ENCODE measurements around the gene SMYD3.

Gene SMYD3

DNA sequence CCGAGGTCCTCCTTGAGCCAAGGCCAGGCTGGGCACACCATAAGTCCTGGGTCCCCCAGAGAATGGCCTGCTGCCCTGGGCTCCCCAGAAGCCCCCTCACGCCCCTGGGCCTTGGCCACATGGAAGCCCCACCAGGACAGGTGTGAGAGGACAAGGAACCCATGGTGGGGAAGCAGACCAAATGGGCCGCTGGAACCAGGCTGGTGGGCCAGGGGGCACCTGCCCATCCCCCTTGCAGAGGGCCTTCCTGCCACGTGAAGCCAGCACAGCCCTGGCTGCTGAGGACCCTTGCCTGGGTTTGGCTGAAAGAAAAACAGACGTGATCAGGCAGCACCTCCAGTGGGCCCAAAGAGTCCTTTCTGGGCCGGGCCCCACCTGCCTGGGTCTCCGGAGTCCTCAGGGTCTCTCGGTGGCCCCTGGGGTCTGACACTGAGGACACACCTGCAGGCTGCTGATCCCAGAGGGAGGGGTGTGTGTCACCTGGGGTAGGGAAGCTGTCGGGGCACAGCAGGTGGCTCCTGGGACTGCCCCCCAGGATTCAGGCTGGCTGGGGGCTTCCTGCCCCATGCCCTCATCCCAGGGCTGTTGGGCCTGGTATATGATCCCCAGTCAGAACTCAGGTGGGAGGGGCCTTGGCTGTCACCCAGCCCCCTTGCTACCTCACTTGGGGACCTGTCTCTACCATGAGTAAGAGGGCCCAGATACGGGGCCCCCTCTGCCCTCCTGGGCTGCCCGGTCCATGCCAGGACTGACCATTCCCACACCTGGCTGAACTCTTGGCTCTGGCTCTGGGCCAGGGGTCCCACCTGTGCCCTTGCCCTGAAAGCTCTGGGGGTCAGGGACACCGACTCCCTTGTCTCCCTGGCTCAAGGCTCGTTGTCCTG lies 3.3 kb upstream of the SMYD3 start:
- no peak for DNase-seq
- TF ChIP-seq GATA1 (IDR thresholded peaks at IDR 0.05; ENCODE audit: low read depth, low read length) (no peak), POLR2A (IDR thresholded peaks at IDR 0.05; ENCODE audit: low read length) (no peak)

- no peak for DNase-seq
- TF ChIP-seq GATA1 (IDR thresholded peaks at IDR 0.05; ENCODE audit: low read depth, low read length) (no peak), POLR2A (IDR thresholded peaks at IDR 0.05; ENCODE audit: low read length) (no peak)
Observed at GRCh38 chr1:246508897-246509688, 2.0 kb upstream of the SMYD3 start.

DNA sequence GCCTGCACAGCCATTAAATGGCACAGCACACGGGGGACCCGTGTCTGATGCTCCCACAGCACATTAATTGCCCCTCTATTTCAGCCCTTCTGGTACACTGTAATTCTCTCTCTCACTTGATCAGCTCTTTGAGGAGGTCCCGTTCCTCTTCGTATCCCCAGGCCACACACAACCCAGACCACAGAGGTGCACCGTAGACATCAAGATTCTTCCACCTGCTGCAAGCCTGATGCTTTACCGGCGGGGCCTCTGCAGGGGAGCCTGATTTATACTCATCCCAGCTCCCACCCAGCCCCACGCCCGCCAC lies 759 bp downstream of the SMYD3 start:
- DNase-seq = no peak
- TF ChIP-seq GATA1 (IDR thresholded peaks at IDR 0.05; ENCODE audit: low read depth, low read length) (no peak), POLR2A (IDR thresholded peaks at IDR 0.05; ENCODE audit: low read length) (no peak)

DNA sequence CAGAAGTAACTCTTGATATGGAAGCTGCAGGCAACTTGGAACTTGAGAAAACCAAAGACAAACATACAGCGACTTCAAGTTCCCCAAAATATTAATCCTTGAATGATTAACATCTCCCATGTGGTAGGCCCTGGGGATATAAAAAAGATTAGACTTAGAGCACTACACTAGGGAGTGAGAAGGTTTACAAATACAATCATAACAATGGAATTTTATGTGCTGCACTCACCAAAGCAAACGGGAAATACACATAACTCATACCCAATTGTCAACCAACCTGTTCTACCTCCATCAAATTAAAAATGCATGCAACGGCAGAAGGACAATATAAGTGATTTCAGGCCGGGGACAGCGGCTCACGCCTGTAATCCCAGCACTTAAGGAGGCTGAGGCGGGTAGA lies 3.7 kb downstream of the SMYD3 start:
- DNase-seq = no peak

GRCh38 chr1:246497331-246497915 lies 9.7 kb downstream of the SMYD3 start:
- DNase-seq = peak; percentile 82 to 85
- TF ChIP-seq POLR2A (IDR thresholded peaks at IDR 0.05; ENCODE audit: low read length) (no peak), GATA1 (IDR thresholded peaks at IDR 0.05; ENCODE audit: low read depth, low read length) (no peak)

More for the DNA sequence above, 3.7 kb downstream of the SMYD3 start:
- TF ChIP-seq POLR2A (IDR thresholded peaks at IDR 0.05; ENCODE audit: low read length) (no peak), GATA1 (IDR thresholded peaks at IDR 0.05; ENCODE audit: low read depth, low read length) (no peak)

DNA sequence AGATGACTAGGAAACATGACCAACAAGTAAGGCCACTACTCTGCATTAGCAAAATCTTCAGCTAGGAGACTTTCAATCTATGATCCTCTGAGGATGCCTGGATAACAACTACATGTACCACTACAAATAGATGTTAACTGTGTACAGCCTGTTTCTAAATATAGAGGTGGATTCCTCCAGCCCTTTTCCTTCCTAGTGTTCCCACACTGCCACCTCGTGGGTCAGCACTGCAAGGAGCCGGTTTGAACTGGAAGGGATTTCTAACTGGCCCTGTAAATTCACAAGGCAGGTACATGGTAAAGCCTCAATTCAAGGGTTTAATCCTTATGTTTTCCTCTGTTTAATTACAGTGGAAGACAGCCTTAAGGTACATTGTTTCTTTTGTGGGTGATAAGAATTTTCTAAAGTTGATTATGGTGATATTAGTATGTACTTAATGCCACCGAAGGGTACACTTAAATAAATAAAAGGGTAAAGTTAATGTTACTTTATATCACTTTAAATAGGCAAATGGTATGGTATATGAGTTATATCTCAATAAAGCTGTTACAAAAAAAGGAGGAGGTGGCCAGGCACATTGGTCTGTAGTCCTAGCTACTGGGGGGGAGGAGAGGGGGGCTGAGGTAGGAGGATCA lies 14.4 kb downstream of the SMYD3 start:
- TF ChIP-seq GATA1 (IDR thresholded peaks at IDR 0.05; ENCODE audit: low read depth, low read length) (no peak), POLR2A (IDR thresholded peaks at IDR 0.05; ENCODE audit: low read length) (no peak)
- peak; percentile 59 to 74 for DNase-seq

GRCh38 chr1:246491551-246492053 lies 15.5 kb downstream of the SMYD3 start:
- peak in 1 of 2 experiments; percentile 13 for DNase-seq
- TF ChIP-seq GATA1 (IDR thresholded peaks at IDR 0.05; ENCODE audit: low read depth, low read length) = no peak
- no peak for TF ChIP-seq POLR2A (IDR thresholded peaks at IDR 0.05; ENCODE audit: low read length)

DNA sequence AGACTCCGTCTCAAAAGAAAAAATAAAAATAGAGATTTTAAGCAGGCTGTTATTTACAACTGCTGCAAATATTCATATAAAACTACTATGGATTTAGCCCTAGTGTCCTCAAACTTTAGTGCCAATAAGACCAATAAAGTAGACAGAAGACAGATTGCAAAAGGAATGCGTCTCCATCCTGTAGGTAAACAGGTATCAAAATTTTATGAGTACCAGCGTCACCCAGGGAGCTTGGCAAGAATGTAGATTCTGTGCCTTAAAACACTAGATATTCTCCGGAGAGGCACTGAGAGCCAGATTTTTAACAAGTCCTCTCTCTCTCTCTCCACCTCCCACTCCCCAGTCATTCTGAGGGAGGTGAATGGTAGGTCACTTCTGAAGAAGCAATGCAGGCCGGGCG lies 18.4 kb downstream of the SMYD3 start:
- no peak for DNase-seq
- TF ChIP-seq POLR2A (IDR thresholded peaks at IDR 0.05; ENCODE audit: low read length) (no peak), GATA1 (IDR thresholded peaks at IDR 0.05; ENCODE audit: low read depth, low read length) (no peak)

- no peak for TF ChIP-seq GATA1 (IDR thresholded peaks at IDR 0.05; ENCODE audit: low read depth, low read length)
- no peak for DNase-seq
Observed at GRCh38 chr1:246483569-246483933, 23.5 kb downstream of the SMYD3 start.

GRCh38 chr1:246482805-246483568 lies 24.1 kb downstream of the SMYD3 start:
- TF ChIP-seq GATA1 (IDR thresholded peaks at IDR 0.05; ENCODE audit: low read depth, low read length) = no peak
- no peak for TF ChIP-seq POLR2A (IDR thresholded peaks at IDR 0.05; ENCODE audit: low read length)
- no peak for DNase-seq

- TF ChIP-seq POLR2A (IDR thresholded peaks at IDR 0.05; ENCODE audit: low read length) (no peak), GATA1 (IDR thresholded peaks at IDR 0.05; ENCODE audit: low read depth, low read length) (no peak)
- DNase-seq = no peak
Observed at GRCh38 chr1:246479061-246479460, 28.0 kb downstream of the SMYD3 start.

- no peak for DNase-seq
- TF ChIP-seq POLR2A (IDR thresholded peaks at IDR 0.05; ENCODE audit: low read length) = no peak
- TF ChIP-seq GATA1 (IDR thresholded peaks at IDR 0.05; ENCODE audit: low read depth, low read length) = no peak
Observed at GRCh38 chr1:246477634-246478033, 29.4 kb downstream of the SMYD3 start.

GRCh38 chr1:246476771-246477170 lies 30.3 kb downstream of the SMYD3 start:
- no peak for DNase-seq
- TF ChIP-seq POLR2A (IDR thresholded peaks at IDR 0.05; ENCODE audit: low read length) (no peak), GATA1 (IDR thresholded peaks at IDR 0.05; ENCODE audit: low read depth, low read length) (no peak)
